Calu3 (cell line): ENCODE results near the gene AOC1. TPM values are rescaled to one million over a fixed set of nuclear protein-coding genes. Genes with fewer than 3 reads are reported as not detected.
"Not testable (repeated sequence)": the region's sequence is repeated elsewhere in the genome, so short reads cannot be mapped to it uniquely, and the experiment has no call there.

ENCODE experiments used
- BruUV-seq: library from RNA; stranded (reverse); fragments of 400-500 nt; replicated peaks from 2 replicates; lab custom pipeline; 2021; lab: Mats Ljungman, UMichigan
- CTCF ChIA-PET: fragments of 300-600 bp; sonication (Branson Sonifier 250); formaldehyde crosslinking; loops from one replicate; lab custom pipeline; 2022; ENCODE audit warnings: antibody characterized with exemption; lab: Charles Lee
- DNase-seq: peaks from one replicate; pipeline ENCODE4 v3.0.0; 2022
- H3K27ac Mint-ChIP-seq: one replicate; pipeline ENCODE4 v1.8.0; 2022; ENCODE audit warnings: mixed read lengths; ENCODE audit not compliant: unreplicated experiment
- H3K27me3 Mint-ChIP-seq: one replicate; pipeline ENCODE4 v1.8.0; 2022; ENCODE audit warnings: mixed read lengths; ENCODE audit not compliant: unreplicated experiment
- H3K36me3 Mint-ChIP-seq: one replicate; pipeline ENCODE4 v1.8.0; 2022; ENCODE audit warnings: mild to moderate bottlenecking, moderate library complexity, mixed read lengths; ENCODE audit not compliant: insufficient read depth, unreplicated experiment
- H3K4me1 Mint-ChIP-seq: one replicate; pipeline ENCODE4 v1.8.0; 2022; ENCODE audit warnings: mild to moderate bottlenecking, low read depth, mixed read lengths; ENCODE audit not compliant: unreplicated experiment
- H3K4me3 Mint-ChIP-seq: one replicate; pipeline ENCODE4 v1.8.0; 2022; ENCODE audit warnings: mild to moderate bottlenecking, low read depth, moderate library complexity, mixed read lengths; ENCODE audit not compliant: unreplicated experiment
- H3K9me3 Mint-ChIP-seq: one replicate; pipeline ENCODE4 v1.8.0; 2022; ENCODE audit warnings: low read depth, mixed read lengths; ENCODE audit not compliant: unreplicated experiment
- intact Hi-C: fragments of 100-400 bp; cut with micrococcal nuclease; formaldehyde crosslinking; loops from one replicate; pipeline ENCODE4 v1.10.0; 2022; ENCODE audit not compliant: unreplicated experiment
- total RNA-seq: library from RNA; stranded (reverse); gene quantifications from 2 replicates; pipeline ENCODE4 v1.2.3, GENCODE V29; 2022
- TF ChIP-seq, protein P1 (sequence below): fragments of 200-600 bp; IDR thresholded peaks from one replicate; pipeline ENCODE4 v1.8.0; 2022; ENCODE audit warnings: antibody characterized with exemption; ENCODE audit not compliant: unreplicated experiment

AOC1 gene
- total RNA-seq, 1 experiment from 2014 or later, result 1.2 TPM

- CTCF ChIA-PET, result interaction anchor here (0.7 to 1.5 kb wide), 7 partner anchors 8 to 120 kb away, joined by 3 to 4 read pairs (median 3); no protein-coding TSS in a partner anchor
- intact Hi-C loops, result no loop called here
Observed at GRCh38 chr7:150904011-150904909, 51.9 kb downstream of the AOC1 start.

GRCh38 chr7:150908173-150908572, 55.9 kb downstream of the AOC1 start:
- intact Hi-C loops, result no loop called here
- no peak overlapping the region for H3K4me3 Mint-ChIP-seq
- no peak overlapping the region for H3K27ac Mint-ChIP-seq
- peaks cover 6% of the 10 kb centered on the region for H3K36me3 Mint-ChIP-seq
- H3K27me3 Mint-ChIP-seq, result peaks cover 38% of the 10 kb centered on the region
- H3K9me3 Mint-ChIP-seq, result peaks cover 4% of the 10 kb centered on the region
- peaks cover 14% of the 10 kb centered on the region for H3K4me1 Mint-ChIP-seq
- TF ChIP-seq, protein P1, sequence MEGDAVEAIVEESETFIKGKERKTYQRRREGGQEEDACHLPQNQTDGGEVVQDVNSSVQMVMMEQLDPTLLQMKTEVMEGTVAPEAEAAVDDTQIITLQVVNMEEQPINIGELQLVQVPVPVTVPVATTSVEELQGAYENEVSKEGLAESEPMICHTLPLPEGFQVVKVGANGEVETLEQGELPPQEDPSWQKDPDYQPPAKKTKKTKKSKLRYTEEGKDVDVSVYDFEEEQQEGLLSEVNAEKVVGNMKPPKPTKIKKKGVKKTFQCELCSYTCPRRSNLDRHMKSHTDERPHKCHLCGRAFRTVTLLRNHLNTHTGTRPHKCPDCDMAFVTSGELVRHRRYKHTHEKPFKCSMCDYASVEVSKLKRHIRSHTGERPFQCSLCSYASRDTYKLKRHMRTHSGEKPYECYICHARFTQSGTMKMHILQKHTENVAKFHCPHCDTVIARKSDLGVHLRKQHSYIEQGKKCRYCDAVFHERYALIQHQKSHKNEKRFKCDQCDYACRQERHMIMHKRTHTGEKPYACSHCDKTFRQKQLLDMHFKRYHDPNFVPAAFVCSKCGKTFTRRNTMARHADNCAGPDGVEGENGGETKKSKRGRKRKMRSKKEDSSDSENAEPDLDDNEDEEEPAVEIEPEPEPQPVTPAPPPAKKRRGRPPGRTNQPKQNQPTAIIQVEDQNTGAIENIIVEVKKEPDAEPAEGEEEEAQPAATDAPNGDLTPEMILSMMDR, result no peak
- DNase-seq, result no peak
- CTCF ChIA-PET, result interaction anchor here (0.7 kb wide), 2 partner anchors 120 to 342 kb away, joined by 3 to 4 read pairs; no protein-coding TSS in a partner anchor
- BruUV-seq, result no TSS peak

More at GRCh38 chr7:150904011-150904909, 51.9 kb downstream of the AOC1 start:
- DNase-seq, result no peak
- Mint-ChIP-seq H3K27me3 (no peaks in the 10 kb centered on the region), H3K9me3 (no peaks in the 10 kb centered on the region), H3K4me1 (peaks cover 49% of the 10 kb centered on the region), H3K27ac (peak overlapping the region; percentile 35), H3K36me3 (peaks cover 15% of the 10 kb centered on the region), H3K4me3 (no peak overlapping the region)
- no TSS peak for BruUV-seq
- TF ChIP-seq, protein P1, result no peak

GRCh38 chr7:150909200-150909995, 57.1 kb downstream of the AOC1 start:
- H3K27ac Mint-ChIP-seq, result no peak overlapping the region
- no peak overlapping the region for H3K4me3 Mint-ChIP-seq
- intact Hi-C loops, result no loop called here
- TF ChIP-seq, protein P1, result no peak
- BruUV-seq, result no TSS peak
- CTCF ChIA-PET, result no interaction called here
- DNase-seq, result no peak
- H3K4me1 Mint-ChIP-seq, result peaks cover 2% of the 10 kb centered on the region
- H3K9me3 Mint-ChIP-seq, result peaks cover 4% of the 10 kb centered on the region
- H3K36me3 Mint-ChIP-seq, result peaks cover 4% of the 10 kb centered on the region
- H3K27me3 Mint-ChIP-seq, result peaks cover 49% of the 10 kb centered on the region

DNA sequence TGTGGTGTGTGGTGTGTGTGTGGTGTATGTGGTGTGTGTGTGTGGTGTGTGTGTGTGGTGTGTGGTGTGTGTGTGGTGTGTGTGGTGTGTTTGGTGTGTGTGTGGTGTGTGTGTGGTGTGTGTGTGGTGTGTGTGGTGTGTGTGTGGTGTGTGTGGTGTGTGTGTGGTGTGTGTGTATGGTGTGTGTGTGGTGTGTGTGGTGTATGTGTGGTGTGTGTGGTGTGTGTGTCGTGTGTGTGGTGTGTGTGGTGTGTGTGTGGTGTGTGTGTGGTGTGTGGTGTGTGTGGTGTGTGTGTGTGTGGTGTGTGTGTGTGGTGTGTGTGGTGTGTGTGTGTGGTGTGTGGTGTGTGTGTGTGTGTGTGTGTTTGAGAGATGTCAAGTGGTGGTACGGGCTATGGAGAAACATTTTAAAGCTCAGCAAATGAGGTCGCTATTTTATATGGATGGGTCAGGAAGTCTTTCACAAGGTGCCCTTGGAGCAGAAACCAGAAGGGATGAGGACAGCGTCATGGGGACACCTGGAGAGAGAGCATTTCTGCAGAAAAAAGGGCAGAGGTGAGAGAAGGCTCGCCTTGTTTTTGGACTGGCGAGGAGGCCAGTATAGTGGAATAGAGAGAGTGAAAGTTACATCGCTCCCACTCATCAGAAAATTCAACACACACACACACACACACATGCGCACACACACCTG, 58.1 kb downstream of the AOC1 start:
- H3K4me3 Mint-ChIP-seq, H3K4me1 Mint-ChIP-seq, intact Hi-C loops, H3K36me3 Mint-ChIP-seq, H3K9me3 Mint-ChIP-seq, DNase-seq, H3K27ac Mint-ChIP-seq, BruUV-seq: not testable (repeated sequence)
- CTCF ChIA-PET, result interaction anchor here (0.6 kb wide), 1 partner anchor 1679 kb away, joined by 5 read pairs; no protein-coding TSS in a partner anchor
- H3K27me3 Mint-ChIP-seq, result peaks cover 60% of the 10 kb centered on the region
